Measurements from ENCODE around the gene C19orf85.

DNA sequence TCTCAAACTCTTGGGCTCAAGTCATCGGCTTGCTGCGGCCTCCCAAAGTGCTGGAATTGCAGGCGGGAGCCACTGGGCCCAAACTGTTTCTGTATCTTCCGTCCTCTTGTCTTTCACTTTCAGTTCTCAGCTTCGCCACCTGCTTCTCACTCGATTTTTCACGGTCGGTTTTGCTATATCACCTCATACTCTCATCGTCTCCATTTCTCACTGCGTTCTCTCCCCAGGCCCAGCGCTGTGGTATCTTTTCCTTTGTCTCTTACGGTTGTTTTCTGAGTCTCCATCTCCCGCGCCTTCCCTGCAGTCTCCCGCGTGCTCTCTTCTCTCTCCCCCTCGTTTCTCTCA lies 38.6 kb upstream of the C19orf85 start:
- TF ChIP-seq, protein P1, sequence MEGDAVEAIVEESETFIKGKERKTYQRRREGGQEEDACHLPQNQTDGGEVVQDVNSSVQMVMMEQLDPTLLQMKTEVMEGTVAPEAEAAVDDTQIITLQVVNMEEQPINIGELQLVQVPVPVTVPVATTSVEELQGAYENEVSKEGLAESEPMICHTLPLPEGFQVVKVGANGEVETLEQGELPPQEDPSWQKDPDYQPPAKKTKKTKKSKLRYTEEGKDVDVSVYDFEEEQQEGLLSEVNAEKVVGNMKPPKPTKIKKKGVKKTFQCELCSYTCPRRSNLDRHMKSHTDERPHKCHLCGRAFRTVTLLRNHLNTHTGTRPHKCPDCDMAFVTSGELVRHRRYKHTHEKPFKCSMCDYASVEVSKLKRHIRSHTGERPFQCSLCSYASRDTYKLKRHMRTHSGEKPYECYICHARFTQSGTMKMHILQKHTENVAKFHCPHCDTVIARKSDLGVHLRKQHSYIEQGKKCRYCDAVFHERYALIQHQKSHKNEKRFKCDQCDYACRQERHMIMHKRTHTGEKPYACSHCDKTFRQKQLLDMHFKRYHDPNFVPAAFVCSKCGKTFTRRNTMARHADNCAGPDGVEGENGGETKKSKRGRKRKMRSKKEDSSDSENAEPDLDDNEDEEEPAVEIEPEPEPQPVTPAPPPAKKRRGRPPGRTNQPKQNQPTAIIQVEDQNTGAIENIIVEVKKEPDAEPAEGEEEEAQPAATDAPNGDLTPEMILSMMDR (IDR thresholded peaks at IDR 0.05): no peak
- TF ChIP-seq POLR2A (IDR thresholded peaks at IDR 0.05) (no peak), EP300 (IDR thresholded peaks at IDR 0.05) (no peak)

All from ovary (tissue), 3 donors.